ENCODE measurements around the gene RNF151. TPM values are rescaled to one million over a fixed set of nuclear protein-coding genes. Genes with fewer than 3 reads are reported as not detected.
"Not testable (repeated sequence)": the region's sequence is repeated elsewhere in the genome, so short reads cannot be mapped to it uniquely, and the experiment has no call there.

Gene RNF151
- total RNA-seq, 5 donors from 2014 or later (not counting 1 experiment from before 2014, with no cell fraction given) = 0.38 to 0.66 (median 0.44) TPM; not detected in 2

DNA sequence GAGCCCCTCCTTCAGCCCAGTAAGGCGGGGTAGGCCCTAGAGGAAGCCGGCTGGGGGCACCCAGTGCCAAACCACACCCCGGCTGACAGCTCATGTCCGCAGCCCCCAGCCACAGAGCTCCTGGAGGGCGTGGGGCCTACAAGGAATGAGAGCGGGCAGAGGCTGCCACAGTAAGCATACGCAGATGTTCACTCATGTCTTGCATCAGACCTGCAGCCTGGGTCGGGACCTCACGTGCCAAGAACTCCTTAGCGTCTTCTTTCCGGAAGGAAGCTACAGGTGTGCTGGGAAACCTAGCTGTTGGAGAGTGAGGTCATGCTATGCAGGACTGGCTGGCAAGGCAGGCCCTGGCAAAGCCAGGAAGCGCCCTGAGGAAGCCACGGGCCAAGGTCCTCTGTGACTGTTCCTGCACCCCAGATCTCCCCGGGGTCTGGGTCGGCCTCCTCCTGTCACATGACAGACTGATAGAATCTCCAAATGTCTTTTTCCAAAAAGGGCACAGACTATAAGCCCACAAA is 41.4 kb downstream of the RNF151 start:
- Mint-ChIP-seq H3K27me3 (no peaks in the 10 kb centered on the region), H3K36me3 (no peaks in the 10 kb centered on the region), H3K27ac (peak overlapping the region; percentile 76 to 88), H3K9me3 (no peaks in the 10 kb centered on the region), H3K4me3 (peak overlapping the region; percentile 82 to 87 (median 84)), H3K4me1 (peaks cover 41 to 52% (median 42%) of the 10 kb centered on the region in 3 donors)
- H3K27me3 ChIP-seq (replicated peaks in 1 of 2; ENCODE audit: control insufficient read depth in 2 of 2, extremely low read depth in 1 of 2, insufficient read depth in 2 of 2, low read length in 1 of 2) = no peaks in the 10 kb centered on the region
- no peaks in the 10 kb centered on the region for H3K9me3 ChIP-seq
- DNase-seq = peak in 4 of 35 experiments; percentile 12 to 39 (median 26)
- ATAC-seq (replicated peaks in 1 of 4) = no peak
- ChIA-PET CTCF (interaction anchor here in 1 of 2 donors (0.6 to 1.3 kb wide), 2 partner anchors 16 to 143 kb away, joined by 3 to 6 read pairs; no protein-coding TSS in a partner anchor), POLR2A (no interaction called here)
- H3K4me3 ChIP-seq (ENCODE audit: control insufficient read depth in 1 of 2, extremely low read depth in 1 of 2, low read length in 1 of 2) = peak overlapping the region; percentile 1 to 70
- peaks cover 19 to 68% of the 10 kb centered on the region in 2 experiments for H3K4me1 ChIP-seq (ENCODE audit: control insufficient read depth in 1 of 2, extremely low read depth in 1 of 2, insufficient read depth in 2 of 2, low read length in 2 of 2)
- H3K36me3 ChIP-seq (ENCODE audit: control insufficient read depth in 2 of 2, extremely low read depth in 1 of 2, insufficient read depth in 1 of 2, low read length in 1 of 2) = peaks cover 8 to 9% of the 10 kb centered on the region in 2 donors
- WGBS (ENCODE audit: insufficient coverage) = 9% methylated on average over 15 of the region's 15 CpGs
- H3K27ac ChIP-seq (ENCODE audit: low read length) = peak overlapping the region; percentile 53

DNA sequence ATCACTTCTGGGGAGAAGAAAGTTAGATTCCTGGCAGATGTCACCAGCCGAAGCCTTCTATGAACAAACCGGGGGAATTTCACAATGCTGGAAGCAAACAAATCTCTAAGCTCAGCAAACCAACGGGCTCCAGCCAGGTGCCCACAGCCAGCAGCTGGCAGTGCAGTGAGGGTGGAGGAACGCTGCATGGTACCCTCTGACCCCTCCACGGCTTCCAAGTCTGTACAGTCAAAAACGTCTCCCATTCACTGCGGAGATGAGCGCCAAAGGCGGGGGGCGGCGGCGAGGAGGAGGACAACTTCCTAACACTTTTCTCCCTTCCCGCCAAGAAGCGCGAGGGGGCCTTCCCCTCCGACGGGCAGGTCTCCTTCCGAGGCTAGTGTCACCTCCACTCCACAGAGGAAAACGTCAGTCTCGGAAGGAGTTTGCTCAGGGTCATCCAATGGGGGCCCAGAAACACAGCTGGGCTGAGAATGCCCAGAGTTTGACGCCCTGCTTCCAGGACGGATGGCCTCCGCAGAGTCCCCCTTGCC is 42.0 kb downstream of the RNF151 start:
- peak in 2 of 35 experiments; percentile 17 to 44 for DNase-seq
- ChIA-PET CTCF (interaction anchor here in 1 of 2 donors (0.6 to 1.3 kb wide), 2 partner anchors 16 to 144 kb away, joined by 3 to 6 read pairs; no protein-coding TSS in a partner anchor), POLR2A (interaction anchor here in 1 of 2 donors (0.6 kb wide), 1 partner anchor 147 kb away, joined by 3 read pairs; the partner anchor contains the start of gene TRAF7)
- Histone ChIP-seq H3K4me1 (ENCODE audit: control insufficient read depth in 1 of 2, extremely low read depth in 1 of 2, insufficient read depth in 2 of 2, low read length in 2 of 2) (peaks cover 19 to 62% of the 10 kb centered on the region in 2 experiments), H3K27me3 (replicated peaks in 1 of 2; ENCODE audit: control insufficient read depth in 2 of 2, extremely low read depth in 1 of 2, insufficient read depth in 2 of 2, low read length in 1 of 2) (no peaks in the 10 kb centered on the region), H3K36me3 (ENCODE audit: control insufficient read depth in 2 of 2, extremely low read depth in 1 of 2, insufficient read depth in 1 of 2, low read length in 1 of 2) (peaks cover 3 to 5% of the 10 kb centered on the region in 2 donors), H3K4me3 (ENCODE audit: control insufficient read depth in 1 of 2, extremely low read depth in 1 of 2, low read length in 1 of 2) (peak overlapping the region; percentile 59 to 70), H3K9me3 (no peaks in the 10 kb centered on the region), H3K27ac (ENCODE audit: low read length) (peak overlapping the region; percentile 53)
- no peaks in the 10 kb centered on the region for H3K36me3 Mint-ChIP-seq
- H3K27ac Mint-ChIP-seq = peak overlapping the region; percentile 76 to 88
- H3K27me3 Mint-ChIP-seq = no peaks in the 10 kb centered on the region
- ATAC-seq (replicated peaks in 1 of 4) = no peak
- no peaks in the 10 kb centered on the region for H3K9me3 Mint-ChIP-seq
- H3K4me3 Mint-ChIP-seq = peak overlapping the region; percentile 82 to 87 (median 84)
- WGBS (ENCODE audit: insufficient coverage) = 2% methylated on average over 13 of the region's 23 CpGs
- H3K4me1 Mint-ChIP-seq = peaks cover 41 to 52% (median 42%) of the 10 kb centered on the region in 3 donors

DNA sequence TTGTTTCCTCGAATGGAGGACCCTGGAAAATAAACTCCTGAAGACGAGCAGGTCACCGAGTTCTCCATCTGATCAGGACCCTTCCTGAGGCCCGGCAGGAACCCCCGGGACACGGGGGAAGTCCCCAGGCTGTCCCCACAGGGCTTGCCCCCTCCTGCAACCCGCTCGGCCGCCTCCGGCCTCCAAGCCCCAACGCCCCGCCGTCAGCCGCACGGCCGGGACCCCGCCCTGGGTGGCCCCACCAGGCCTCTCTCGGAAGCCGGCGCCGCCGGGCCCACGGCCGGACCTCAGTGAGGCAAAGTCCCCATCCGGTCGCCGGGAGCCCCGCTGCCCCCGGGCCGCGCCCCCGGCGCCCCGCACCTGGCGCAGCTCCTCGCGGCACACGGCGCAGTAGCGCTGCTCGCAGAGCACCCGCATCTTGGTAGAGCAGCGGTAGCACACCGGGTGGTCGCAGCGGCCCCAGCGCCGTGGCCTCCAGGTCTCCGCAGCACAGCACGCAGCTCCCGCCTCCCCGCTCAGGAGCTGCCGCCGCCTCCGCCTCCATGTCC is 42.6 kb downstream of the RNF151 start:
- no peaks in the 10 kb centered on the region for H3K36me3 Mint-ChIP-seq
- ChIA-PET CTCF (interaction anchor here in 1 of 2 donors (1.3 kb wide), 1 partner anchor 17 kb away, joined by 3 read pairs; no protein-coding TSS in a partner anchor), POLR2A (interaction anchor here in 1 of 2 donors (0.6 kb wide), 1 partner anchor 146 kb away, joined by 3 read pairs; the partner anchor contains the start of gene TRAF7)
- Histone ChIP-seq H3K27ac (ENCODE audit: low read length) (peak overlapping the region; percentile 53), H3K4me3 (ENCODE audit: control insufficient read depth in 1 of 2, extremely low read depth in 1 of 2, low read length in 1 of 2) (peak overlapping the region; percentile 59 to 70), H3K36me3 (ENCODE audit: control insufficient read depth in 2 of 2, extremely low read depth in 1 of 2, insufficient read depth in 1 of 2, low read length in 1 of 2) (peaks cover 3% of the 10 kb centered on the region in 2 donors), H3K9me3 (no peaks in the 10 kb centered on the region), H3K4me1 (ENCODE audit: control insufficient read depth in 1 of 2, extremely low read depth in 1 of 2, insufficient read depth in 2 of 2, low read length in 2 of 2) (peaks cover 19 to 56% of the 10 kb centered on the region in 2 experiments), H3K27me3 (replicated peaks in 1 of 2; ENCODE audit: control insufficient read depth in 2 of 2, extremely low read depth in 1 of 2, insufficient read depth in 2 of 2, low read length in 1 of 2) (no peaks in the 10 kb centered on the region)
- WGBS (ENCODE audit: insufficient coverage) = under 1% methylated on average over 55 of the region's 55 CpGs
- H3K27ac Mint-ChIP-seq = peak overlapping the region; percentile 76 to 88
- ATAC-seq (replicated peaks in 1 of 4) = peak; percentile 5 to 62 (median 50)
- H3K9me3 Mint-ChIP-seq = no peaks in the 10 kb centered on the region
- peak in 1 of 35 experiments; percentile 21 for DNase-seq
- no peaks in the 10 kb centered on the region for H3K27me3 Mint-ChIP-seq
- peaks cover 38 to 47% (median 42%) of the 10 kb centered on the region in 3 donors for H3K4me1 Mint-ChIP-seq
- peak overlapping the region; percentile 82 to 87 (median 84) for H3K4me3 Mint-ChIP-seq

DNA sequence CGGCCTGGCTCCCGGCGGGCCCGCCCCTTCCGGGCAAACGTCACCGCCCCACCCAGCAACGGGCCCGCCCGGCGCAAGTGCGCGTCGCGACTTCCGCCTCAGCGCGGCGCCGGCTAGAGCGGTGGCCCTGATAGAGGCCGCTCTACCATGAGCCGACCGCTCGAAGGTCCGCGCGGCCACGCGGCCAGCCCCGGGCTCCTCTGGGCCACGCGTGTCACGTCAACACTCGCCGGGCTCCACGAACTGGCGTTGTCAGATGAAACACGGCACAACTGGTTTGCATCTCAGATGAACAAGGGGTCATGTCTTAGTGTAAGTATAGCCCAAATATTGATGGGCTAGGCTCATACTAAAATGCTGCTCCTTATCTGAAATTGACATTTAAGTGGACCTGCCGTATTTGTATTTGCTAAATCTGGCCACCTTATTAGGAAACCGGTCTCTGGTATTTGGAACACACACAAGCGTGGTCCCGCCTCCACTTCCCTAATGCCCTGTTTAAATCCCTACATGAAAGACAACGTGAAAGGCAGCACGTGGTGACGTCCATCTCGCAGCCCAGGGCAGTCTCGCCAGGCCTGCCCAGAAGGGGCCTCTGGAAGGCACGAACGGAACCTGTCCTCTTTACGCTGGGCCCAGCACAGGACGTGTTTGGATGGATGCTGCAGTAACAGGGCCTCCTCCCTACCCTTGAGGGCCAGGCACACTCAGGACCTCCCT is 43.3 kb downstream of the RNF151 start, which contains the start of gene ZNF598:
ZNF598 (minus strand) TSS at position 31 of the 720 bp plus-strand sequence.
- peaks cover 3% of the 10 kb centered on the region in 2 donors for H3K36me3 ChIP-seq (ENCODE audit: control insufficient read depth in 2 of 2, extremely low read depth in 1 of 2, insufficient read depth in 1 of 2, low read length in 1 of 2)
- no peaks in the 10 kb centered on the region for H3K9me3 ChIP-seq
- WGBS (ENCODE audit: insufficient coverage) = 1% methylated on average over 49 of the region's 52 CpGs
- peak within 1 kb of the TSS; percentile 94 for H3K27ac ChIP-seq (ENCODE audit: low read length)
- Mint-ChIP-seq H3K9me3 (no peaks in the 10 kb centered on the region), H3K27me3 (no peaks in the 10 kb centered on the region), H3K27ac (peak within 1 kb of the TSS; percentile 91 to 92), H3K36me3 (no peaks in the 10 kb centered on the region), H3K4me1 (peaks cover 34 to 41% (median 40%) of the 10 kb centered on the region in 3 donors), H3K4me3 (peak within 1 kb of the TSS; percentile 86 to 88 (median 87))
- peak; percentile 91 to 96 (median 96) for ATAC-seq (replicated peaks in 1 of 4)
- ChIA-PET POLR2A (no interaction called here), CTCF (no interaction called here)
- peaks cover 17 to 49% of the 10 kb centered on the region in 2 experiments for H3K4me1 ChIP-seq (ENCODE audit: control insufficient read depth in 1 of 2, extremely low read depth in 1 of 2, insufficient read depth in 2 of 2, low read length in 2 of 2)
- no peaks in the 10 kb centered on the region for H3K27me3 ChIP-seq (replicated peaks in 1 of 2; ENCODE audit: control insufficient read depth in 2 of 2, extremely low read depth in 1 of 2, insufficient read depth in 2 of 2, low read length in 1 of 2)
- peak; percentile 42 to 90 (median 70) for DNase-seq
- peak within 1 kb of the TSS; percentile 78 to 84 for H3K4me3 ChIP-seq (ENCODE audit: control insufficient read depth in 1 of 2, extremely low read depth in 1 of 2, low read length in 1 of 2)

DNA sequence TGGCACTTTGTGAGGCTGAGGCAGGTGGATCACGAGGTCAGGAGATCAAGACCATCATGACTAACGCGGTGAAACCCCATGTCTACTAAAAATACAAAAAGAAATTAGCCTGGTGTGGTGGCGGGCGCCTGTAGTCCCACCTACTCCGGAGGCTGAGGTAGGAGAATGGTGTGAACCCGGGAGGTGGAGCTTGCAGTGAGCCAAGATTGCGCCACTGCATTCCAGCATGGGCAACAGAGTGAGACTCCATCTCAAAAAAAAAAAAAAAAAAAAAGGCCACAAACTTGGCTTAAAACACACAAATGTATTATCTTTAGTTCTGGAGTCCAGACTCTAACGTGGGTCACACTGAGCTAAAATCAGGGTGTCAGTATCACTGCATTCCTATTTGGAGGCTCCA is 45.1 kb downstream of the RNF151 start:
- not testable (repeated sequence) for H3K27ac ChIP-seq (ENCODE audit: low read length); DNase-seq
- 80% methylated on average over 5 of the region's 9 CpGs for WGBS (ENCODE audit: insufficient coverage)

DNA sequence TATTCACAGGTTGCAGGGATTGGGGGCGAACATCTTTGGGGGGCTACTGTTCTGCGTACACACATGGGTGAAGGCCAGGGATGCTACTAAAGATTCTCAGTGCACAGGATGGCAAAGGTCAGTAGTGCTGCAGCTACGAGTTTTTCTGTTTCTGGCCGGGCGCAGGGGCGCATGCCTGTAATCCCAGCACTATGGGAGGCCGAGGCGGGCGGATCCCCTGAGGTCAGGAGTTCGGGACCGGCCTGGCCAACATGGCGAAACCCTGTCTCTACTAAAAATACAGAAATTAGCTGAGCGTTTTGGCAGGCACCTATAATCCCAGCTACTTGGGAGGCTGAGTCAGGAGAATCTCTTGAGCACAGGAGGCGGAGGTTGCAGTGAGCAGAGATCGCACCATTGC is 46.9 kb downstream of the RNF151 start:
- peaks cover 0 to 13% of the 10 kb centered on the region in 2 experiments for H3K27me3 ChIP-seq (replicated peaks in 1 of 2; ENCODE audit: control insufficient read depth in 2 of 2, extremely low read depth in 1 of 2, insufficient read depth in 2 of 2, low read length in 1 of 2)
- no peak overlapping the region for H3K4me3 ChIP-seq (ENCODE audit: control insufficient read depth in 1 of 2, extremely low read depth in 1 of 2, low read length in 1 of 2)
- Mint-ChIP-seq H3K4me3 (no peak overlapping the region), H3K36me3 (no peaks in the 10 kb centered on the region), H3K27me3 (peaks cover 0 to 3% of the 10 kb centered on the region in 2 donors), H3K27ac (no peak overlapping the region), H3K9me3 (no peaks in the 10 kb centered on the region), H3K4me1 (peaks cover 9 to 12% (median 11%) of the 10 kb centered on the region in 3 donors)
- H3K9me3 ChIP-seq = no peaks in the 10 kb centered on the region
- ChIA-PET CTCF (no interaction called here), POLR2A (no interaction called here)
- 98% methylated on average over 8 of the region's 15 CpGs for WGBS (ENCODE audit: insufficient coverage)
- no peaks in the 10 kb centered on the region for H3K36me3 ChIP-seq (ENCODE audit: control insufficient read depth in 2 of 2, extremely low read depth in 1 of 2, insufficient read depth in 1 of 2, low read length in 1 of 2)
- ATAC-seq (replicated peaks in 1 of 4) (no peak), DNase-seq (no peak)
- H3K4me1 ChIP-seq (ENCODE audit: control insufficient read depth in 1 of 2, extremely low read depth in 1 of 2, insufficient read depth in 2 of 2, low read length in 2 of 2) = peaks cover 10 to 15% of the 10 kb centered on the region in 2 experiments
- H3K27ac ChIP-seq (ENCODE audit: low read length) = no peak overlapping the region

More for the DNA sequence above, 45.1 kb downstream of the RNF151 start:
- H3K27me3 Mint-ChIP-seq; ATAC-seq (replicated peaks in 1 of 4); H3K27ac Mint-ChIP-seq; H3K36me3 ChIP-seq (ENCODE audit: control insufficient read depth in 2 of 2, extremely low read depth in 1 of 2, insufficient read depth in 1 of 2, low read length in 1 of 2); POLR2A ChIA-PET; CTCF ChIA-PET; H3K4me3 Mint-ChIP-seq; H3K27me3 ChIP-seq (replicated peaks in 1 of 2; ENCODE audit: control insufficient read depth in 2 of 2, extremely low read depth in 1 of 2, insufficient read depth in 2 of 2, low read length in 1 of 2); H3K9me3 ChIP-seq; H3K9me3 Mint-ChIP-seq; H3K4me3 ChIP-seq (ENCODE audit: control insufficient read depth in 1 of 2, extremely low read depth in 1 of 2, low read length in 1 of 2); H3K36me3 Mint-ChIP-seq: not testable (repeated sequence)
- H3K4me1 Mint-ChIP-seq = peaks cover 26 to 29% (median 27%) of the 10 kb centered on the region in 3 donors
- H3K4me1 ChIP-seq (ENCODE audit: control insufficient read depth in 1 of 2, extremely low read depth in 1 of 2, insufficient read depth in 2 of 2, low read length in 2 of 2) = peaks cover 17 to 33% of the 10 kb centered on the region in 2 experiments
